ENCODE data around the gene IL20.

GRCh38 chr1:206913766-206914537 is 48.5 kb downstream of the IL20 start:
- TF ChIP-seq TCF7L2 (IDR thresholded peaks at IDR 0.05; ENCODE audit: low read depth, low read length) (no peak), TBL1XR1 (IDR thresholded peaks at IDR 0.05; ENCODE audit: borderline replicate concordance, low read length, partially characterized antibody) (no peak), CREM (IDR thresholded peaks at IDR 0.05) (no peak), CREM (CRISPR knock-in tag; IDR thresholded peaks at IDR 0.05) (no peak), ZNF225 (CRISPR knock-in tag; IDR thresholded peaks at IDR 0.05) (no peak), RAD21 (CRISPR knock-in tag; IDR thresholded peaks at IDR 0.05) (no peak), SRSF9 (IDR thresholded peaks at IDR 0.05; ENCODE audit: borderline replicate concordance, insufficient read depth, low read depth, low read length, poor library complexity, severe bottlenecking) (no peak)
